Measurements from ENCODE around the gene TSPAN11. TPM values are rescaled to one million over a fixed set of nuclear protein-coding genes. Genes with fewer than 3 reads are reported as not detected.

Gene TSPAN11
- total RNA-seq, 1 experiment from 2014 or later, result not detected

DNA sequence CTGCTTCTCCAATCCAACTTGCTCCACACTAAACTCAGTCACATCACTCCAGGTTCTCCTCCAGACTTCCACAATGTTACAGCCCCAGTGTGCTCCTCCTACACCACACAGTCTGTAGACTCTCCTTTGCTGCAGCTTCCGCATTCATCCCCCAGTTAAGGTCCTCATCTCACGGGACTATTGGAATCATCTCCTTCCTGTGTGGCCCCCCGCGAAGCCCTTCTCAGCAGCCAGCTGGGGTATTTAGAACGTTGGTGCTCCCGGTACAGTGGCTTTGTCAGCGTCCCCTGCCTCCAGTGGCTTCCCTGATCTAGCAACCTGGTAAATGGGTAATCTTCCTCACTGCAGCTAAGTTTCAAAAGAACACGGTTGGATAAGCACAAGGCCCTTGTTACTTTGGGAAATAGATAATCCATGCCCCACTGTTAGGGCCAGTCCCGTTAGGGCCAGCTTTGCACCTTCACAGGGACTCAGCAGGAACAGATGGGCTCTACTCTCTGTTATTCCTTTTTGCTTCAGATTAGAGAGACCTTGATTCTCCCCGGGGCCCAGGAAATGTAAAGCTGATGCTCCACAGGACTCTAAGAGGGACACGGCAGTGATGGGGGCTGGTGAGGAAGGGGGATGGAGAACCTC, 823 bp upstream of the TSPAN11 start:
- TF ChIP-seq, protein P1, sequence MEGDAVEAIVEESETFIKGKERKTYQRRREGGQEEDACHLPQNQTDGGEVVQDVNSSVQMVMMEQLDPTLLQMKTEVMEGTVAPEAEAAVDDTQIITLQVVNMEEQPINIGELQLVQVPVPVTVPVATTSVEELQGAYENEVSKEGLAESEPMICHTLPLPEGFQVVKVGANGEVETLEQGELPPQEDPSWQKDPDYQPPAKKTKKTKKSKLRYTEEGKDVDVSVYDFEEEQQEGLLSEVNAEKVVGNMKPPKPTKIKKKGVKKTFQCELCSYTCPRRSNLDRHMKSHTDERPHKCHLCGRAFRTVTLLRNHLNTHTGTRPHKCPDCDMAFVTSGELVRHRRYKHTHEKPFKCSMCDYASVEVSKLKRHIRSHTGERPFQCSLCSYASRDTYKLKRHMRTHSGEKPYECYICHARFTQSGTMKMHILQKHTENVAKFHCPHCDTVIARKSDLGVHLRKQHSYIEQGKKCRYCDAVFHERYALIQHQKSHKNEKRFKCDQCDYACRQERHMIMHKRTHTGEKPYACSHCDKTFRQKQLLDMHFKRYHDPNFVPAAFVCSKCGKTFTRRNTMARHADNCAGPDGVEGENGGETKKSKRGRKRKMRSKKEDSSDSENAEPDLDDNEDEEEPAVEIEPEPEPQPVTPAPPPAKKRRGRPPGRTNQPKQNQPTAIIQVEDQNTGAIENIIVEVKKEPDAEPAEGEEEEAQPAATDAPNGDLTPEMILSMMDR (IDR thresholded peaks at IDR 0.05), result no peak
- no peaks in the 10 kb centered on the region for H3K36me3 ChIP-seq (ENCODE audit: control insufficient read depth, insufficient read depth, low read length)
- H3K27me3 ChIP-seq (ENCODE audit: control insufficient read depth, insufficient read depth, low read length), result peaks cover 40% of the 10 kb centered on the region
- ATAC-seq (no peak), DNase-seq (ENCODE audit: low read depth, low spot score) (no peak)
- H3K4me3 ChIP-seq (ENCODE audit: low read depth in 2 of 2, low read length in 2 of 2), result peak overlapping the region in 1 of 2 experiments; percentile 30; a peak in 1 of 4 replicates
- ChIA-PET CTCF (no interaction called here), POLR2A (interaction anchor here (0.6 kb wide), 1 partner anchor 54 kb away, joined by 3 read pairs; no protein-coding TSS in a partner anchor)
- intact Hi-C loops (cut with micrococcal nuclease; ENCODE audit: unreplicated experiment), result no loop called here
- no TSS peak for BruUV-seq (replicated peaks)
- no peak overlapping the region for H3K27ac ChIP-seq (ENCODE audit: low read length)
- in situ Hi-C loops (cut with HindIII; ENCODE audit: low pct_unique_long_range_greater_than_20kb, low sequenced_read_pairs), result no loop called here
- H3K9me3 ChIP-seq (ENCODE audit: control insufficient read depth, insufficient read depth, low read depth, low read length), result no peaks in the 10 kb centered on the region
- no peaks in the 10 kb centered on the region for H3K4me1 ChIP-seq (ENCODE audit: control insufficient read depth, insufficient read depth, low read length)

DNA sequence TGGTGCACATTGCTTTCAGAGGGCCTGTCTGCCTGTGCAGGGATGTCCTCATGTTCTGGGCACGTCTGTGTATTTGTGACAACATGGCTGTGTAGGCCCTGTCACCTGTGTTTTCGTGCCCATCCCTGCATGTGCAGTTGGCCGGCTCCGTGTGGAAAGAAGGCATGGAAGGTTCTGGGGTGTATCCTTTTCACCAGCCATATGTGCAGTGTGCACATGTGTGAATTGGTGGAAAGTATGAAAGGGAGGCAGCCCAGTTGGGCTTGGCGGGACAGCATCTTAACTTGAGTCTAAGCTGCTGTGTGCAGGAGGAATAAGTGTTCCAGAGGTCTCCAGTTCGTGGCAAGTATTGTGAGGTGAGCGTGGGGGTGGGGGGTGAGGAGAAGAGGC, 669 bp downstream of the TSPAN11 start:
- no TSS peak for BruUV-seq (replicated peaks)
- no peak for ATAC-seq
- Histone ChIP-seq H3K4me3 (ENCODE audit: low read depth in 2 of 2, low read length in 2 of 2) (no peak overlapping the region), H3K36me3 (ENCODE audit: control insufficient read depth, insufficient read depth, low read length) (no peaks in the 10 kb centered on the region), H3K4me1 (ENCODE audit: control insufficient read depth, insufficient read depth, low read length) (no peaks in the 10 kb centered on the region), H3K27ac (ENCODE audit: low read length) (no peak overlapping the region), H3K27me3 (ENCODE audit: control insufficient read depth, insufficient read depth, low read length) (peaks cover 44% of the 10 kb centered on the region), H3K9me3 (ENCODE audit: control insufficient read depth, insufficient read depth, low read depth, low read length) (no peaks in the 10 kb centered on the region)
- intact Hi-C loops (cut with micrococcal nuclease; ENCODE audit: unreplicated experiment), result no loop called here
- in situ Hi-C loops (cut with HindIII; ENCODE audit: low pct_unique_long_range_greater_than_20kb, low sequenced_read_pairs), result no loop called here
- DNase-seq (ENCODE audit: low read depth, low spot score), result no peak
- TF ChIP-seq POLR2AphosphoS5 (IDR thresholded peaks at IDR 0.05; ENCODE audit: low read depth, low read length) (no peak), SIN3A (IDR thresholded peaks at IDR 0.05; ENCODE audit: borderline replicate concordance, insufficient read depth, low read depth, low read length) (no peak), TCF7L2 (IDR thresholded peaks at IDR 0.05; ENCODE audit: low read depth, low read length) (no peak)
- TF ChIP-seq, protein P2, sequence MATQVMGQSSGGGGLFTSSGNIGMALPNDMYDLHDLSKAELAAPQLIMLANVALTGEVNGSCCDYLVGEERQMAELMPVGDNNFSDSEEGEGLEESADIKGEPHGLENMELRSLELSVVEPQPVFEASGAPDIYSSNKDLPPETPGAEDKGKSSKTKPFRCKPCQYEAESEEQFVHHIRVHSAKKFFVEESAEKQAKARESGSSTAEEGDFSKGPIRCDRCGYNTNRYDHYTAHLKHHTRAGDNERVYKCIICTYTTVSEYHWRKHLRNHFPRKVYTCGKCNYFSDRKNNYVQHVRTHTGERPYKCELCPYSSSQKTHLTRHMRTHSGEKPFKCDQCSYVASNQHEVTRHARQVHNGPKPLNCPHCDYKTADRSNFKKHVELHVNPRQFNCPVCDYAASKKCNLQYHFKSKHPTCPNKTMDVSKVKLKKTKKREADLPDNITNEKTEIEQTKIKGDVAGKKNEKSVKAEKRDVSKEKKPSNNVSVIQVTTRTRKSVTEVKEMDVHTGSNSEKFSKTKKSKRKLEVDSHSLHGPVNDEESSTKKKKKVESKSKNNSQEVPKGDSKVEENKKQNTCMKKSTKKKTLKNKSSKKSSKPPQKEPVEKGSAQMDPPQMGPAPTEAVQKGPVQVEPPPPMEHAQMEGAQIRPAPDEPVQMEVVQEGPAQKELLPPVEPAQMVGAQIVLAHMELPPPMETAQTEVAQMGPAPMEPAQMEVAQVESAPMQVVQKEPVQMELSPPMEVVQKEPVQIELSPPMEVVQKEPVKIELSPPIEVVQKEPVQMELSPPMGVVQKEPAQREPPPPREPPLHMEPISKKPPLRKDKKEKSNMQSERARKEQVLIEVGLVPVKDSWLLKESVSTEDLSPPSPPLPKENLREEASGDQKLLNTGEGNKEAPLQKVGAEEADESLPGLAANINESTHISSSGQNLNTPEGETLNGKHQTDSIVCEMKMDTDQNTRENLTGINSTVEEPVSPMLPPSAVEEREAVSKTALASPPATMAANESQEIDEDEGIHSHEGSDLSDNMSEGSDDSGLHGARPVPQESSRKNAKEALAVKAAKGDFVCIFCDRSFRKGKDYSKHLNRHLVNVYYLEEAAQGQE (IDR thresholded peaks at IDR 0.05; ENCODE audit: insufficient read depth in 1 of 2, low read depth in 2 of 2, low read length in 1 of 2), result no peak
- TF ChIP-seq, protein P1 (IDR thresholded peaks at IDR 0.05), result no peak
- POLR2A ChIA-PET, result no interaction called here
- CTCF ChIA-PET, result no interaction called here
